ENCODE results near the gene AKT1.
"Not testable (repeated sequence)": the region's sequence is repeated elsewhere in the genome, so short reads cannot be mapped to it uniquely, and the experiment has no call there.

AKT1 gene

GRCh38 chr14:104753528-104754212, 41.9 kb downstream of the AKT1 start:
- DNase-seq (ENCODE audit: low spot score) = no peak

- peak; percentile 100 for DNase-seq (ENCODE audit: low spot score)
Observed at GRCh38 chr14:104752735-104753527, 42.6 kb downstream of the AKT1 start, which contains the start of gene SIVA1. Gene SIVA1, plus strand, starts transcription at chr14:104753147. Its CDS starts 55 bp downstream, at chr14:104753202.

- DNase-seq (ENCODE audit: low spot score) = no peak
Observed at GRCh38 chr14:104752423-104752734, 43.2 kb downstream of the AKT1 start.

- no peak for DNase-seq (ENCODE audit: low spot score)
Observed at GRCh38 chr14:104751539-104752422, 43.8 kb downstream of the AKT1 start.

- not testable (repeated sequence) for DNase-seq (ENCODE audit: low spot score)
Observed at GRCh38 chr14:104750753-104751057, 44.8 kb downstream of the AKT1 start.

GRCh38 chr14:104750056-104750752, 45.3 kb downstream of the AKT1 start:
- DNase-seq (ENCODE audit: low spot score) = no peak

- DNase-seq (ENCODE audit: low spot score) = no peak
Observed at GRCh38 chr14:104749111-104749649, 46.4 kb downstream of the AKT1 start.

- DNase-seq (ENCODE audit: low spot score) = no peak
Observed at GRCh38 chr14:104747876-104748275, 47.7 kb downstream of the AKT1 start.

- no peak for DNase-seq (ENCODE audit: low spot score)
Observed at GRCh38 chr14:104746934-104747481, 48.5 kb downstream of the AKT1 start.

GRCh38 chr14:104746071-104746545, 49.4 kb downstream of the AKT1 start:
- peak; percentile 41 for DNase-seq (ENCODE audit: low spot score)

GRCh38 chr14:104745431-104745830, 50.1 kb downstream of the AKT1 start:
- no peak for DNase-seq (ENCODE audit: low spot score)

GRCh38 chr14:104744484-104744883, 51.1 kb downstream of the AKT1 start:
- no peak for DNase-seq (ENCODE audit: low spot score)

- no peak for DNase-seq (ENCODE audit: low spot score)
Observed at GRCh38 chr14:104743461-104744380, 51.8 kb downstream of the AKT1 start.

GRCh38 chr14:104742586-104743455, 52.7 kb downstream of the AKT1 start:
- DNase-seq (ENCODE audit: low spot score) = no peak

GRCh38 chr14:104741803-104742251, 53.7 kb downstream of the AKT1 start:
- no peak for DNase-seq (ENCODE audit: low spot score)

GRCh38 chr14:104741108-104741802, 54.3 kb downstream of the AKT1 start:
- no peak for DNase-seq (ENCODE audit: low spot score)

- no peak for DNase-seq (ENCODE audit: low spot score)
Observed at GRCh38 chr14:104739546-104740516, 55.7 kb downstream of the AKT1 start.

All from activated CD4-positive, alpha-beta T cell treated with anti-CD3 and anti-CD28 coated beads, Interleukin-2, Interleukin-4, amounts not matched to agents 100 ng/mL and 50 ng/mL, durations not matched to agents 16 hours and 8 hours (primary cell).